Measurements from ENCODE around the gene CBR3.

CBR3 gene

DNA sequence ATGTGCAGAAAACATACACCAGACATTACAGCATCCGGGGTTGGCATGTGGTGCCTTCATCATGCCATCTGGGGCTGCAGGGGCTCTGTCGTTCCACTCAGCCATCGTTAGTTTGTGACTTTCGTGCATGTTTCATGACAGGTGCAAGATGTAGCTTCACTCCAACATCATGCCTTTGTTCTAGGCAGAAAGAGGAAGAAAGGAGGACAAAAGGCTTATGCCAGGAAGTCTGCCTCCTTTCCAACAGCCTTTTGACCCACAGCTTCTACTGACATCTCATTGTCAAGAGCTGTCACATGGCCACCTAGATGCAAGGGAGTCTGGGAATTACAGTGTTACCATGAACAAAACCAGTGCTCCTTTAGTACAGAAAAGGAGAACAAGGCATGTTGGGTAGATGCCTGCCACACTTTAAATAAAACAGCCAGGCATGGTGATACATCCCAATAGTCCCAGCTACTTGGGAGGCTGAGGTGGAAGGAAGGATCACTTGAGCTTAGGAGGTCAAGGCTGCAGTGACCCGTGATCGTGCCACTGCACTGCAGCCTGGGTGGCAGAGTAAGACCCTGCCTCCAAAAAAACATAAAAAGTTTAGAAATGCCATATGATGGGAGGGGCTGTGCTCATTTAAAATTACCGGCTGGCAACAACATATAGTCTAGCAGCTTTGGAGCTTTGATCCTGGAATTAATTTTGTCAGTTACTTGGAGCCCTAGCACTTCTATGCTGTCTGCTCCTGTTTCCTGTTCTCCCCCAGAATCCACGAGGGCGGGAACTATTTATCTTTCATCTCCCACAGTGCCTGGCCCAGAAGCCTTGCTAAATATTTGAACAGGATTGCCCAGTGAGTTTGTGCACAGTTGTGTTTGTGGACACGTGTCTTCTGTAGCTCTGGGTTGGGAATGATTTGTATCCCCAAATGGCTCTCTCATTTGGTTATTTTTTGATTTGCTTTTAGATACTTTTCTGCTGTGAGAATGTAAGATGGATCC lies 29.2 kb downstream of the CBR3 start:
- H3K4me1 ChIP-seq (ENCODE audit: control insufficient read depth, insufficient read depth, low read length): no peaks in the 10 kb centered on the region
- H3K36me3 ChIP-seq (ENCODE audit: control insufficient read depth, insufficient read depth, low read length): no peaks in the 10 kb centered on the region
- no peaks in the 10 kb centered on the region for H3K27me3 ChIP-seq (ENCODE audit: control insufficient read depth, insufficient read depth, low read length)
- no peaks in the 10 kb centered on the region for H3K9me3 ChIP-seq (ENCODE audit: control insufficient read depth, insufficient read depth, low read length)
- no peak overlapping the region for H3K9ac ChIP-seq (ENCODE audit: low read depth, low read length)
- H3K4me3 ChIP-seq (ENCODE audit: low read depth, low read length): no peak overlapping the region

DNA sequence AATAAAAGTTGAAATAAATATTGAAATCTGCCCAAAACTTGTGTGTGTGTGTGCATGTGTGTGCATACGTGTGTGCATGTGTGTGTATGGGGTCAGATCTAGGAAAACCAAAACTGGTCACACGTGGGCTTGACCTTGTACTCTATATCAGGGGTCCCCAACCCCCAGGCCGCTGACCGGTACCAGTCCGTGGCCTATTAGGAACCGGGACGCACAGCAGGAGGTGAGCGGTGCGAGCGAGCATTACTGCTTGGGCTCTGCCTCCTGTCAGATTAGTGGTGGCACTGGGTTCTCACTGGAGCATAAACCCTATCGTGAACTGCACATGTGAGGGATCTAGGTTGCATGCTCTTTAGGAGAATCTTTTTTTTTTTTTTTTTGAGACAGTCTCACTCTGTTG lies 30.5 kb downstream of the CBR3 start:
- H3K36me3 ChIP-seq (ENCODE audit: control insufficient read depth, insufficient read depth, low read length): no peaks in the 10 kb centered on the region
- no peak overlapping the region for H3K4me3 ChIP-seq (ENCODE audit: low read depth, low read length)
- H3K4me1 ChIP-seq (ENCODE audit: control insufficient read depth, insufficient read depth, low read length): no peaks in the 10 kb centered on the region
- H3K9me3 ChIP-seq (ENCODE audit: control insufficient read depth, insufficient read depth, low read length): no peaks in the 10 kb centered on the region
- no peaks in the 10 kb centered on the region for H3K27me3 ChIP-seq (ENCODE audit: control insufficient read depth, insufficient read depth, low read length)
- H3K9ac ChIP-seq (ENCODE audit: low read depth, low read length): no peak overlapping the region

- Histone ChIP-seq H3K4me1 (ENCODE audit: control insufficient read depth, insufficient read depth, low read length) (no peaks in the 10 kb centered on the region), H3K9me3 (ENCODE audit: control insufficient read depth, insufficient read depth, low read length) (no peaks in the 10 kb centered on the region), H3K36me3 (ENCODE audit: control insufficient read depth, insufficient read depth, low read length) (no peaks in the 10 kb centered on the region), H3K27me3 (ENCODE audit: control insufficient read depth, insufficient read depth, low read length) (no peaks in the 10 kb centered on the region), H3K4me3 (ENCODE audit: low read depth, low read length) (no peak overlapping the region), H3K9ac (ENCODE audit: low read depth, low read length) (no peak overlapping the region)
Observed at GRCh38 chr21:36166705-36167104, 31.8 kb downstream of the CBR3 start.

DNA sequence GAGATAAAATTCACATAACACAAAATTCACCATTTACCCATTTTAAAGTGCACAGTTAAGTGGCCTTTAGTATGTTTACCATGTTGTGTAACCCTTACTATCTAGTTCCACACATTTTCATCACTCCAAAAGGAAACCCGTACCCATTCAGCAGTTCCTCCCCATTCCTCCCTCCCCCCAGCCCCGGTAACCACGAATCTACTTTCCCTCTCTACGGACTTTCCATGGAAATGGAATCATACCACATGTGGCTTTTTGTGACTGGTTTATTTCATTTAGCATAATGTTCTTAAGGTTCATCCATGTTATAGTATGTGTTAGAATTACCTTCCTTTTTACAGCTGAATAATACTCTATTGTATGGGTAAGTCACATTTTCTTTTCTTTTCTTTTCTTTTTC lies 32.7 kb downstream of the CBR3 start:
- Histone ChIP-seq H3K36me3 (ENCODE audit: control insufficient read depth, insufficient read depth, low read length) (no peaks in the 10 kb centered on the region), H3K4me3 (ENCODE audit: low read depth, low read length) (no peak overlapping the region), H3K27me3 (ENCODE audit: control insufficient read depth, insufficient read depth, low read length) (no peaks in the 10 kb centered on the region), H3K4me1 (ENCODE audit: control insufficient read depth, insufficient read depth, low read length) (no peaks in the 10 kb centered on the region), H3K9me3 (ENCODE audit: control insufficient read depth, insufficient read depth, low read length) (no peaks in the 10 kb centered on the region), H3K9ac (ENCODE audit: low read depth, low read length) (no peak overlapping the region)

- H3K4me3 ChIP-seq (ENCODE audit: low read depth, low read length): no peak overlapping the region
Observed at GRCh38 chr21:36169470-36170128, 34.7 kb downstream of the CBR3 start.

GRCh38 chr21:36170823-36171222 lies 35.9 kb downstream of the CBR3 start:
- Histone ChIP-seq H3K27me3 (ENCODE audit: control insufficient read depth, insufficient read depth, low read length) (no peaks in the 10 kb centered on the region), H3K36me3 (ENCODE audit: control insufficient read depth, insufficient read depth, low read length) (no peaks in the 10 kb centered on the region), H3K9ac (ENCODE audit: low read depth, low read length) (no peak overlapping the region)

More at GRCh38 chr21:36169470-36170128, 34.7 kb downstream of the CBR3 start:
- no peaks in the 10 kb centered on the region for H3K36me3 ChIP-seq (ENCODE audit: control insufficient read depth, insufficient read depth, low read length)
- H3K9ac ChIP-seq (ENCODE audit: low read depth, low read length): no peak overlapping the region
- no peaks in the 10 kb centered on the region for H3K9me3 ChIP-seq (ENCODE audit: control insufficient read depth, insufficient read depth, low read length)
- H3K4me1 ChIP-seq (ENCODE audit: control insufficient read depth, insufficient read depth, low read length): no peaks in the 10 kb centered on the region
- no peaks in the 10 kb centered on the region for H3K27me3 ChIP-seq (ENCODE audit: control insufficient read depth, insufficient read depth, low read length)

DNA sequence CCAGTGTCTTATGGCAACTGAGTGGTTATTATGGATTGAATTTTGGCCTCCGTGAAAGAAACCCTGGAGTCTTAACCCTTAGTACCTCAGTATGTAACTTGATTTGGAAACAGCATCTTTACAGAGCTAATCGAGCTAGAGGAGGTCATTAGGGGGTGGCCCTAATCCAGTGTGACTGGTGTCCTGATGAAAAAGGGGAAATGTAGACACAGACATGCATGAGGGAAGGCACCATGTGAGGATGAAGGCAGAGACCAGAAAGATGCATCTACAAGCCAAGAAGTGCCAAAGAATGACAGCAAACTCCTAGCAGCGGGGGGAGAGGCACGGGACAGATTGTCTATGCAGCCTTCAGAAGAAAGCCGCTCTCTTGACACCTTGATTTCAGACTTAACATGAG lies 36.5 kb downstream of the CBR3 start:
- Histone ChIP-seq H3K27me3 (ENCODE audit: control insufficient read depth, insufficient read depth, low read length) (no peaks in the 10 kb centered on the region), H3K36me3 (ENCODE audit: control insufficient read depth, insufficient read depth, low read length) (no peaks in the 10 kb centered on the region), H3K9me3 (ENCODE audit: control insufficient read depth, insufficient read depth, low read length) (no peaks in the 10 kb centered on the region), H3K4me3 (ENCODE audit: low read depth, low read length) (no peak overlapping the region), H3K4me1 (ENCODE audit: control insufficient read depth, insufficient read depth, low read length) (no peaks in the 10 kb centered on the region), H3K9ac (ENCODE audit: low read depth, low read length) (no peak overlapping the region)

More at GRCh38 chr21:36170823-36171222, 35.9 kb downstream of the CBR3 start:
- Histone ChIP-seq H3K4me1 (ENCODE audit: control insufficient read depth, insufficient read depth, low read length) (no peaks in the 10 kb centered on the region), H3K4me3 (ENCODE audit: low read depth, low read length) (no peak overlapping the region), H3K9me3 (ENCODE audit: control insufficient read depth, insufficient read depth, low read length) (no peaks in the 10 kb centered on the region)

GRCh38 chr21:36171741-36172331 lies 37.0 kb downstream of the CBR3 start:
- Histone ChIP-seq H3K4me3 (ENCODE audit: low read depth, low read length) (no peak overlapping the region), H3K36me3 (ENCODE audit: control insufficient read depth, insufficient read depth, low read length) (no peaks in the 10 kb centered on the region), H3K27me3 (ENCODE audit: control insufficient read depth, insufficient read depth, low read length) (no peaks in the 10 kb centered on the region), H3K9ac (ENCODE audit: low read depth, low read length) (no peak overlapping the region), H3K4me1 (ENCODE audit: control insufficient read depth, insufficient read depth, low read length) (no peaks in the 10 kb centered on the region), H3K9me3 (ENCODE audit: control insufficient read depth, insufficient read depth, low read length) (no peaks in the 10 kb centered on the region)

DNA sequence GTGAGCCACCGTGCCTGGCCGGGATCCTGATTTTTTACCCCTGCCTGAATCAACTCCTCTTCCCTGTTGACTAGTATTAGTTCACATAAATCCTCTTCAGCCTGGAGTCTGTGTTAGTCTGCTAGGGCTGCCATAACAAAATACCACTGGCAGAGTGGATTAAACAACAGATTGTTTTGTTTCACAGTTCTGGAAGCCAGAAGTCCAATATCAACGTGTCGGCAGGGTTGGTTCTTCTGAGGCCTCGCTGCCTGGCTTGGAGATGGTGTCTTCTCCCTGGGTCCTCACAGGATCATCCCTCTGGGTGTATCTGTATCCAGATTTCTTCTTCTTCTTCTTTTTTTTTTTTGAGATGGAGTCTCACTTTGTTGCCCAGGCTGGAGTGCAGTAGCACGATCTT lies 39.9 kb downstream of the CBR3 start:
- H3K4me1 ChIP-seq (ENCODE audit: control insufficient read depth, insufficient read depth, low read length): no peaks in the 10 kb centered on the region
- H3K4me3 ChIP-seq (ENCODE audit: low read depth, low read length): no peak overlapping the region
- H3K9ac ChIP-seq (ENCODE audit: low read depth, low read length): no peak overlapping the region
- H3K36me3 ChIP-seq (ENCODE audit: control insufficient read depth, insufficient read depth, low read length): no peaks in the 10 kb centered on the region
- no peaks in the 10 kb centered on the region for H3K9me3 ChIP-seq (ENCODE audit: control insufficient read depth, insufficient read depth, low read length)
- no peaks in the 10 kb centered on the region for H3K27me3 ChIP-seq (ENCODE audit: control insufficient read depth, insufficient read depth, low read length)

- no peak overlapping the region for H3K9ac ChIP-seq (ENCODE audit: low read depth, low read length)
- H3K36me3 ChIP-seq (ENCODE audit: control insufficient read depth, insufficient read depth, low read length): no peaks in the 10 kb centered on the region
- H3K9me3 ChIP-seq (ENCODE audit: control insufficient read depth, insufficient read depth, low read length): no peaks in the 10 kb centered on the region
- no peak overlapping the region for H3K4me3 ChIP-seq (ENCODE audit: low read depth, low read length)
- H3K27me3 ChIP-seq (ENCODE audit: control insufficient read depth, insufficient read depth, low read length): no peaks in the 10 kb centered on the region
- no peaks in the 10 kb centered on the region for H3K4me1 ChIP-seq (ENCODE audit: control insufficient read depth, insufficient read depth, low read length)
Observed at GRCh38 chr21:36175771-36176565, 41.1 kb downstream of the CBR3 start.

GRCh38 chr21:36178349-36178748 lies 43.5 kb downstream of the CBR3 start:
- Histone ChIP-seq H3K27me3 (ENCODE audit: control insufficient read depth, insufficient read depth, low read length) (no peaks in the 10 kb centered on the region), H3K9me3 (ENCODE audit: control insufficient read depth, insufficient read depth, low read length) (no peaks in the 10 kb centered on the region), H3K9ac (ENCODE audit: low read depth, low read length) (no peak overlapping the region), H3K4me3 (ENCODE audit: low read depth, low read length) (no peak overlapping the region), H3K4me1 (ENCODE audit: control insufficient read depth, insufficient read depth, low read length) (no peaks in the 10 kb centered on the region), H3K36me3 (ENCODE audit: control insufficient read depth, insufficient read depth, low read length) (no peaks in the 10 kb centered on the region)
